IMR-90 (cell line): ENCODE data around the gene GZF1. TPM values are rescaled to one million over a fixed set of nuclear protein-coding genes. Genes with fewer than 3 reads are reported as not detected.

Experiments used
- ATAC-seq: fragments of 200-7000 bp; cut with Tn5 transposase; 2 replicates; pipeline ENCODE4 v1.9.1; 2020; ENCODE audit warnings: low read depth, mild to moderate bottlenecking, moderate library complexity
- BruUV-seq: library from RNA; stranded (reverse); fragments of 400-500 nt; replicated peaks from 2 replicates; lab custom pipeline; 2021; lab: Mats Ljungman, UMichigan
- CTCF ChIA-PET: fragments of 300-600 bp; formaldehyde crosslinking; extraction: SDS; loops from one replicate; lab custom pipeline; 2021; ENCODE audit warnings: antibody characterized with exemption; lab: Yijun Ruan, JAX
- POLR2A ChIA-PET: fragments of 300-600 bp; sonication (Branson Sonifier 250); formaldehyde crosslinking; loops from one replicate; lab custom pipeline; 2022; ENCODE audit warnings: antibody characterized with exemption; ENCODE audit not compliant: unreplicated experiment; lab: Charles Lee
- DNase-seq: peaks from one replicate; pipeline ENCODE4 v3.0.0; 2013
- H2AFZ ChIP-seq: replicated peaks from 2 replicates; pipeline ENCODE3; 2013; ENCODE audit warnings: low read length, mild to moderate bottlenecking; ENCODE audit not compliant: poor library complexity
- H2AK5ac ChIP-seq: 2 replicates; pipeline ENCODE4 v1.6.1; 2013; ENCODE audit warnings: low read depth, low read length, inconsistent platforms
- H2AK9ac ChIP-seq: replicated peaks from 2 replicates; pipeline ENCODE3; 2013; ENCODE audit warnings: mild to moderate bottlenecking, low read depth, low read length, moderate library complexity; ENCODE audit not compliant: poor library complexity
- H2BK120ac ChIP-seq: 2 replicates; pipeline ENCODE4 v1.6.1; 2013; ENCODE audit warnings: low read depth, low read length, inconsistent platforms
- H2BK15ac ChIP-seq: 3 replicates; pipeline ENCODE4 v1.6.1; 2013; ENCODE audit warnings: low read depth, low read length, inconsistent platforms
- H2BK20ac ChIP-seq: 2 replicates; pipeline ENCODE4 v1.6.1; 2013; ENCODE audit warnings: low read depth, mild to moderate bottlenecking, inconsistent platforms, low read length, moderate library complexity
- H2BK5ac ChIP-seq: 2 replicates; pipeline ENCODE4 v1.6.1; 2013; ENCODE audit warnings: mild to moderate bottlenecking, low read depth, low read length, inconsistent platforms; ENCODE audit not compliant: poor library complexity, severe bottlenecking
- H3K14ac ChIP-seq: replicated peaks from 2 replicates; pipeline ENCODE4 v1.6.1; 2013; ENCODE audit warnings: low read depth, low read length, inconsistent platforms
- H3K18ac ChIP-seq: 2 replicates; pipeline ENCODE4 v1.6.1; 2013; ENCODE audit warnings: low read depth, low read length, control low read depth
- H3K23ac ChIP-seq: 2 replicates; pipeline ENCODE4 v1.6.1; 2013; ENCODE audit warnings: low read depth, low read length, inconsistent platforms
- H3K27ac ChIP-seq: 2 replicates; pipeline ENCODE4 v1.5.1; 2013; ENCODE audit warnings: mild to moderate bottlenecking, control low read depth, low read length; ENCODE audit not compliant: insufficient read depth
- H3K27me3 ChIP-seq: 2 replicates; pipeline ENCODE4 v1.6.1; 2013; ENCODE audit warnings: low read length; ENCODE audit not compliant: control insufficient read depth, insufficient read depth
- H3K36me3 ChIP-seq: 2 replicates; pipeline ENCODE4 v1.6.1; 2013; ENCODE audit warnings: low read length, mixed read lengths; ENCODE audit not compliant: control insufficient read depth, insufficient read depth
- H3K4ac ChIP-seq: 2 replicates; pipeline ENCODE4 v1.6.1; 2013; ENCODE audit warnings: low read depth, low read length, inconsistent platforms
- H3K4me1 ChIP-seq: 2 replicates; pipeline ENCODE4 v1.6.1; 2013; ENCODE audit warnings: low read length, mixed read lengths; ENCODE audit not compliant: control insufficient read depth, insufficient read depth
- H3K4me2 ChIP-seq: 2 replicates; pipeline ENCODE4 v1.6.1; 2013; ENCODE audit warnings: low read depth, mild to moderate bottlenecking, control low read depth, low read length, moderate library complexity
- H3K4me3 ChIP-seq: 2 replicates; pipeline ENCODE4 v1.5.1; 2013; ENCODE audit warnings: low read depth, mild to moderate bottlenecking, control low read depth, low read length, moderate library complexity; ENCODE audit not compliant: insufficient read depth
- H3K56ac ChIP-seq: 2 replicates; pipeline ENCODE4 v1.6.1; 2013; ENCODE audit warnings: low read length, inconsistent platforms; ENCODE audit not compliant: insufficient read depth; ENCODE audit errors: extremely low read depth
- H3K79me1 ChIP-seq, 2 experiments: 2 replicates each; pipeline ENCODE4 v1.6.1; 2013; ENCODE audit warnings: low read length in 2 of 2, inconsistent platforms in 1 of 2, low read depth in 1 of 2
- H3K9ac ChIP-seq: 2 replicates; pipeline ENCODE4 v1.6.1; 2013; ENCODE audit warnings: low read depth, low read length, control low read depth
- H3K9me1 ChIP-seq: 2 replicates; pipeline ENCODE4 v1.6.1; 2013; ENCODE audit warnings: low read length, inconsistent platforms; ENCODE audit not compliant: insufficient read depth
- H3K9me3 ChIP-seq: 2 replicates; pipeline ENCODE4 v1.6.1; 2013; ENCODE audit warnings: low read length; ENCODE audit not compliant: control insufficient read depth, insufficient read depth
- H4K20me1 ChIP-seq: 2 replicates; pipeline ENCODE4 v1.6.1; 2013; ENCODE audit warnings: low read length, inconsistent platforms; ENCODE audit not compliant: insufficient read depth
- H4K5ac ChIP-seq: 2 replicates; pipeline ENCODE4 v1.6.1; 2013; ENCODE audit warnings: mild to moderate bottlenecking, low read depth, low read length, control low read depth
- H4K8ac ChIP-seq, 2 experiments: 2 replicates each; pipeline ENCODE4 v1.6.1; 2013; ENCODE audit warnings: low read depth in 2 of 2, low read length in 2 of 2, control low read depth in 1 of 2, inconsistent platforms in 1 of 2
- H4K91ac ChIP-seq: 2 replicates; pipeline ENCODE4 v1.6.1; 2013; ENCODE audit warnings: low read depth, low read length, inconsistent platforms; ENCODE audit not compliant: insufficient read depth
- BHLHE40 ChIP-seq: fragments of 150-350 bp; IDR thresholded peaks from 2 replicates; pipeline ENCODE4 v1.6.1; 2016; ENCODE audit warnings: mild to moderate bottlenecking, low read depth, low read length
- CEBPB ChIP-seq: IDR thresholded peaks from 2 replicates; pipeline ENCODE4 v1.6.1; 2012; ENCODE audit warnings: low read depth, low read length, improper control_type of control experiment
- CHD1 ChIP-seq: IDR thresholded peaks from 2 replicates; pipeline ENCODE4 v1.6.1; 2012; ENCODE audit warnings: low read depth, low read length, improper control_type of control experiment
- CTCF ChIP-seq: conservative IDR thresholded peaks from 2 replicates; pipeline ENCODE4 v1.5.1; 2012; ENCODE audit warnings: mild to moderate bottlenecking, low read depth, low read length, improper control_type of control experiment
- FOS ChIP-seq: fragments of 150-350 bp; IDR thresholded peaks from 2 replicates; pipeline ENCODE4 v1.6.1; 2016; ENCODE audit warnings: low read depth, low read length
- MAFK ChIP-seq: IDR thresholded peaks from 2 replicates; pipeline ENCODE4 v1.6.1; 2012; ENCODE audit warnings: low read depth, low read length, improper control_type of control experiment
- MAZ ChIP-seq: IDR thresholded peaks from 2 replicates; pipeline ENCODE4 v1.6.1; 2012; ENCODE audit warnings: low read depth, mild to moderate bottlenecking, low read length, improper control_type of control experiment, moderate library complexity, borderline replicate concordance
- MXI1 ChIP-seq: IDR thresholded peaks from 2 replicates; pipeline ENCODE4 v1.6.1; 2012; ENCODE audit warnings: low read depth, mild to moderate bottlenecking, low read length, moderate library complexity, borderline replicate concordance
- NFE2L2 ChIP-seq: fragments of 150-350 bp; IDR thresholded peaks from 2 replicates; pipeline ENCODE4 v1.6.1; 2016; ENCODE audit warnings: low read depth, mild to moderate bottlenecking, low read length
- POLR2A ChIP-seq: IDR thresholded peaks from 2 replicates; pipeline ENCODE4 v1.6.1; 2012; ENCODE audit warnings: mild to moderate bottlenecking, low read depth, low read length
- RAD21 ChIP-seq: IDR thresholded peaks from 2 replicates; pipeline ENCODE4 v1.6.1; 2012; ENCODE audit warnings: low read length, improper control_type of control experiment
- RCOR1 ChIP-seq: IDR thresholded peaks from 2 replicates; pipeline ENCODE4 v1.6.1; 2012; ENCODE audit warnings: mild to moderate bottlenecking, low read length, improper control_type of control experiment; ENCODE audit not compliant: insufficient replicate concordance
- RFX5 ChIP-seq: IDR thresholded peaks from 2 replicates; pipeline ENCODE4 v1.8.0; 2012; ENCODE audit warnings: low read depth, mild to moderate bottlenecking, low read length, moderate library complexity
- SMC3 ChIP-seq: fragments of 150-350 bp; IDR thresholded peaks from 2 replicates; pipeline ENCODE4 v1.6.1; 2016; ENCODE audit warnings: low read depth, mild to moderate bottlenecking, antibody characterized with exemption, low read length, moderate library complexity
- WGBS, 2 experiments: methylation state at CpG; one replicate each; pipeline versions ENCODE4 v1.1.5 to v1.1.7; 2013; ENCODE audit warnings: missing lambda C conversion rate in 2 of 2; ENCODE audit not compliant: insufficient read length in 1 of 2; ENCODE audit errors: extremely low coverage in 2 of 2; 5-methylcytosine and 5-hydroxymethylcytosine counted together
- dilution Hi-C: fragments of 300-500 bp; cut with HindIII; formaldehyde crosslinking; loops from one replicate; pipeline ENCODE4 v1.14.3; 2018; ENCODE audit warnings: low sequenced_read_pairs; ENCODE audit not compliant: unreplicated experiment
- in situ Hi-C: fragments of 300-500 bp; cut with MboI; formaldehyde crosslinking; loops from 3 replicates; pipeline ENCODE4 v1.14.3; 2019; ENCODE audit warnings: low sequenced_read_pairs, inconsistent platforms, mixed read lengths
- intact Hi-C: fragments of 100-400 bp; cut with micrococcal nuclease; formaldehyde crosslinking; loops from 2 replicates; pipeline ENCODE4 v1.10.0; 2022
- polyA plus RNA-seq, 3 experiments: library from polyadenylated mRNA; depleted of rRNA; stranded (reverse); fragments of >200 nt; gene quantifications; 2 replicates each; pipeline ENCODE4 v1.2.3, GENCODE V29; 2012; ENCODE audit warnings: low replicate concordance in 1 of 3
- total RNA-seq: library from RNA; depleted of rRNA; stranded (reverse); fragments of >200 nt; gene quantifications from 2 replicates; pipeline ENCODE4 v1.2.3, GENCODE V29; 2012
- TF ChIP-seq, protein P1 (sequence below): fragments of 150-350 bp; IDR thresholded peaks from 2 replicates; pipeline ENCODE4 v1.6.1; 2017; ENCODE audit warnings: mild to moderate bottlenecking, antibody characterized with exemption, low read length, low read depth
- TF ChIP-seq, protein P2 (sequence below): fragments of 150-350 bp; IDR thresholded peaks from 2 replicates; pipeline ENCODE4 v1.6.1; 2016; ENCODE audit warnings: low read depth, mild to moderate bottlenecking, low read length, moderate library complexity, borderline replicate concordance

Gene GZF1
- total and polyA plus RNA-seq, 2 of the 4 experiments (the other 2 are of a cell fraction) = 23.7 to 24.7 TPM

DNA sequence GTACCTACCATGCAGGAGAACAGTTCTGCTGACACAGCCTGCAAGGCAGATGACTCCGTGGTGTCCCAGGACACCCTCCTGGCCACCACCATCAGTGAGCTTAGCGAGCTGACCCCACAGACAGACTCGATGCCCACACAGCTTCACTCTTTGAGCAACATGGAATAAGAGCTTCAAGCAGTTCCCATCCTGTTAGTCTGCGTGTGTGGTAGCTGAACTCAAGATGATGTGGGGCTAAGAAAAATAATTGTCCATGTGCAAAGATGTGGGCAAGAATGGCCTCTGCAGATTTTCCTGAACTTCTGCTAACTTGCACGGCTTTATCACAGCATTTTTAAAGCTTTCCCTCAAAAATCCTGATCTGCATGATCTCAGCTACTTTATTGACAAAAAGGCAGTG, 8.3 kb downstream of the GZF1 start:
- Histone ChIP-seq H3K14ac (no peak overlapping the region), H4K91ac (no peak overlapping the region), H4K5ac (no peak overlapping the region), H3K27ac (no peak overlapping the region), H3K4me3 (no peak overlapping the region), H3K36me3 (peaks cover 40% of the 10 kb centered on the region), H2BK5ac (no peak overlapping the region), H2BK20ac (no peak overlapping the region), H4K20me1 (peaks cover 32% of the 10 kb centered on the region; the same call in 1 of the 2 replicates), H3K9me1 (peaks cover 6% of the 10 kb centered on the region), H3K79me1 (peaks cover 26 to 63% of the 10 kb centered on the region in 2 experiments), H3K4me2 (no peak overlapping the region), H3K4ac (no peak overlapping the region), H3K9me3 (no peaks in the 10 kb centered on the region), H2AK9ac (no peak overlapping the region), H3K23ac (no peak overlapping the region), H2BK15ac (no peak overlapping the region), H3K27me3 (no peaks in the 10 kb centered on the region), H3K9ac (no peak overlapping the region), H3K4me1 (peaks cover 5% of the 10 kb centered on the region), H2AK5ac (no peak overlapping the region), H3K18ac (no peak overlapping the region), H2BK120ac (no peak overlapping the region), H3K56ac (no peak overlapping the region), H2AFZ (no peak overlapping the region), H4K8ac (no peak overlapping the region)
- no peak for ATAC-seq
- intact Hi-C loops (no loop called here), in situ Hi-C loops (no loop called here), dilution Hi-C loops (no loop called here)
- no TSS peak for BruUV-seq
- 100% methylated on average over 3 of the region's 5 CpGs; no CpG with 5 or more reads in 1 of the 2 experiments for WGBS, 2 experiments
- TF ChIP-seq MAZ (no peak), NFE2L2 (no peak), CTCF (no peak), RFX5 (no peak), MXI1 (no peak), POLR2A (no peak), BHLHE40 (no peak), CHD1 (no peak), RAD21 (no peak), RCOR1 (no peak), SMC3 (no peak), MAFK (no peak), FOS (no peak), CEBPB (no peak)
- TF ChIP-seq, protein P1, sequence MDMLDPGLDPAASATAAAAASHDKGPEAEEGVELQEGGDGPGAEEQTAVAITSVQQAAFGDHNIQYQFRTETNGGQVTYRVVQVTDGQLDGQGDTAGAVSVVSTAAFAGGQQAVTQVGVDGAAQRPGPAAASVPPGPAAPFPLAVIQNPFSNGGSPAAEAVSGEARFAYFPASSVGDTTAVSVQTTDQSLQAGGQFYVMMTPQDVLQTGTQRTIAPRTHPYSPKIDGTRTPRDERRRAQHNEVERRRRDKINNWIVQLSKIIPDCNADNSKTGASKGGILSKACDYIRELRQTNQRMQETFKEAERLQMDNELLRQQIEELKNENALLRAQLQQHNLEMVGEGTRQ = no peak
- TF ChIP-seq, protein P2, sequence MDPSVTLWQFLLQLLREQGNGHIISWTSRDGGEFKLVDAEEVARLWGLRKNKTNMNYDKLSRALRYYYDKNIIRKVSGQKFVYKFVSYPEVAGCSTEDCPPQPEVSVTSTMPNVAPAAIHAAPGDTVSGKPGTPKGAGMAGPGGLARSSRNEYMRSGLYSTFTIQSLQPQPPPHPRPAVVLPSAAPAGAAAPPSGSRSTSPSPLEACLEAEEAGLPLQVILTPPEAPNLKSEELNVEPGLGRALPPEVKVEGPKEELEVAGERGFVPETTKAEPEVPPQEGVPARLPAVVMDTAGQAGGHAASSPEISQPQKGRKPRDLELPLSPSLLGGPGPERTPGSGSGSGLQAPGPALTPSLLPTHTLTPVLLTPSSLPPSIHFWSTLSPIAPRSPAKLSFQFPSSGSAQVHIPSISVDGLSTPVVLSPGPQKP = no peak
- ChIA-PET POLR2A (no interaction called here), CTCF (no interaction called here)
- DNase-seq = no peak
